HG03439 (cell line): ENCODE measurements around the gene PARS2.
A peak's percentile ranks its signal among the peaks of the same experiment; 100 is the strongest.
"Not testable (repeated sequence)": the region's sequence is repeated elsewhere in the genome, so short reads cannot be mapped to it uniquely, and the experiment has no call there.

ENCODE experiments used
- ATAC-seq: cut with Tn5 transposase; IDR thresholded peaks from one replicate; pipeline ENCODE4 v1.9.1; 2021; ENCODE audit warnings: mild to moderate bottlenecking, moderate library complexity; ENCODE audit not compliant: unreplicated experiment

PARS2 gene

GRCh38 chr1:54775828-54776721 lies 11.8 kb upstream of the PARS2 start:
- ATAC-seq, result not testable (repeated sequence)

GRCh38 chr1:54774820-54775498 lies 10.6 kb upstream of the PARS2 start:
- ATAC-seq, result no peak

- ATAC-seq, result no peak
Observed at GRCh38 chr1:54772951-54773350, 8.6 kb upstream of the PARS2 start.

- ATAC-seq, result no peak
Observed at GRCh38 chr1:54768093-54768492, 3.8 kb upstream of the PARS2 start.

GRCh38 chr1:54767526-54767925 lies 3.2 kb upstream of the PARS2 start:
- no peak for ATAC-seq

DNA sequence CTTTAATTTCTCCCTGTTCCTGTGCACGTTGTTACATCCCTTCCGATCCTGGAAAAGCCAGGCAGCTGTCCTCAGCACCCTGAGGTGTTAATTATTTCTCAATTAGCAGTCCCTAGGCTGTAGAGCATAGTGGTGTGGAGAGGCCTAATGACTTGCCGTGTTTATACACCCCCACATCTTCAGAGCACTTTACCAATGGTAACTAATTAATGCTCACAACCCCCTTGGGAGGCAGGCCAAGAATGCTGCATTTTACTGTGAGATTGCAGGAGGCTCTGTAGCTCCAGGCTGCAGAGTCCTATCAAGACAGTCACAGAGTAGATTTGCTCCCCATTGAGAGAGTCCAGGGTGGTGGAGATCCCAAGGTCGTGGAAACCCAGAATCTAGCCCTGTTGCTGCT lies 2.4 kb upstream of the PARS2 start:
- no peak for ATAC-seq

GRCh38 chr1:54764922-54765561 lies 719 bp upstream of the PARS2 start:
- ATAC-seq, result peak; percentile 11

GRCh38 chr1:54763816-54764132 lies 549 bp downstream of the PARS2 start:
- ATAC-seq, result no peak

DNA sequence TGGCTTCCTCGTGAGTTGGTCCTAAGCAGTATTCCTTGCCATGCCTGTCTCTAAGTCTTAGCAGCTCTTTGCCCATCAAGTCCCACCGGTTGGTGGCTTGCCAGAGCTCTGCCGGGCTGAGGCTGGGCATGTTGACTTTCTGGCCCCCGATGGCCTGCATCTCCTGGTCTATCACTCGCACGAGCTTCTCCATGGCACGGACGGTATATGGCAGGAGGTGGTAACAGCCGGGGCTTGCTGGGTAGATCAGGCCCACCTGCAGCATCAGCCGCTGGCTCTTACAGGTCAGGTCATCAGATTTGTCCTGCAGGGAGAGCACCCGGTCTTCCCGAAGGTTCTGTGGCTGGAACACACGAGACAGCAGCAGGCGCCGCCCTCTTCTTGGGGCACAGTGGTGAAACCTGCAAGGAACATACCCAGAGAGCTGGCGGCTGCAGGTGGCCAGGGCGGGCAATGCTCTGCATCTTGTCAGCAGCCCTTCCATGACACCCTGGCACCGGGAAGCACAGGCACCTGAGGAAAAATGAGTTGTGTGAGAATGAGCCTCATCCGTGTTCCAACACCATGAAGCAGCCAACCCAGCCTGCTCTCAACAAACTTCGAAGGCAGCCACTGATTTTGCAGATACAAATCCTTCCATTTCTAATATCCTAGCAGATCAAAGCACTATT lies 5.5 kb downstream of the PARS2 start:
- ATAC-seq, result no peak

GRCh38 chr1:54757833-54758232 lies 6.5 kb downstream of the PARS2 start:
- ATAC-seq, result no peak

DNA sequence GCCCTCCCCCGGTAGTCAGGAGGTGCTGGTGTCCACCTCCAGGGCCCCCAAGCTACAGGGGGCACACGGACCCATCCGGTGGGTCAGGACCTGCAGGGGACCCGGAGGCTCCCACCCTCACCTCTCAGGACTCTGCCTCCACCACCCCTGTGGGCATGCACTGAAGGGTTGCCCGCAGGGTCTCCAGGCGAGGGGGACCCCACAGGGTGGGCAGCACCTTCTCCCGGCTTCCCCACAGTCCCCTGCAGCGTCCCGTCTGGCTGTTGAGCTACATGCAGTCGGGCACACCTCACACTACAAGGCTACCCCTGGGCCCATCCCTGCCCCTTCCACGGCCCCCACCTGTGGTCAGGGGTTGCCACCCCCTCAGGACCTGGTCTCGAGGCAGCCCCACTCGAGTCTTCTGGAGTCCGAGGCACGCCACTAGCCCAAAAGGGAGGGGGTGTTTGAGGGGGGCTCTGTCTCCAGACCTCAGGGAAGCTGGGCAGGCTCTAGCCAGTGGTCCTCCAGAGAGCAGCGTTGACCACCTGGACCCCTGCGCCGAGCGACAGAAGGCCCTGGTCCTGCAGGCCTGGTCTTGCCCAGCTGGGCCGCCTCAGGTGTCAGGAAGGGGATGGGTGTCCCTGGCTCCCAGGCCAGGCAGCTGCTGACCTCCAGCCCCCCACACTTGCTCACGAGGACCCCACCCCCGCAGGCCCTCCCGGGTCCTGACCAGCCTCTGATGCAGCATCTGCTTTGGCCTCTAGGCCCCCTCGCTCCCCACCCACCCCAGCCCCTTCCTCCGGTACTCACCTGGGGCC lies 9.6 kb downstream of the PARS2 start:
- ATAC-seq, result no peak

- no peak for ATAC-seq
Observed at GRCh38 chr1:54754045-54754444, 10.3 kb downstream of the PARS2 start.

GRCh38 chr1:54751426-54751825 lies 12.9 kb downstream of the PARS2 start:
- no peak for ATAC-seq

GRCh38 chr1:54750596-54750995 lies 13.7 kb downstream of the PARS2 start:
- ATAC-seq, result no peak

DNA sequence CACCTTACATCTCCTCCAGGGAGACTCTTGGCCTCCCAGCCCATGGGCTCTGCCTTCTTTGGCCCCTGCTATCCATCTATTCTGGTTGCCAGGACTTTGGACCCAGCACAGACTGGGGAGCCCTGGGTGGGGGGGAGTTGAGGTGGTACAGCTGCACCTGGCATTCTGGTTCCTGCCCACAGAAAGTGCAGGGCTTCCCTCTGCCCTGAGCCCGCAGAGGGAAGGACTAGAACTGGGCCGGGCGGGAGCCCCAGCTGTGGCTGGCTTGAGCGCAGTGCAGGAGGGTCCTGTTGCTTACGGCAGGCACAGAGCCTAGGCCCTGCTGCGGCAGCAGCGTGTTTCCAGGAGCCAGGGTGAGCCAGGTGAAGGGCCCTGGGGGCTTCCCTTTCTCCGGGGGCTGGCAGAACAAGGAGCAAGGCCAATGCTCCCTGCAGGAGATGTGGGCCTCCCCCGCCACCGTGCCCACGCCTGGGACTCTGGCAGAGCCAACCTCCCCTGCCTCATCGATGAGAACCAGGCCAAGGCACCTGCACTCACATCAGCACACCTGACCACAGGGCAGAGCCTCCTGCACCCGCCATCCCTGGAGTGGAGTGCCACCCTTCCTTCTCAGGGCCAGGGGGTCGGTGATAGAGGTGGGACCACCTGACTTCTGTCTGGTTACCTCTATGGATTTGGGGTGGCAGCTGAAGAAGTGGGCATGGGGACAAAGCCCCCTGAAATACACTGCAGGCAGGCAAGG lies 16.1 kb downstream of the PARS2 start:
- no peak for ATAC-seq

GRCh38 chr1:54745864-54746263 lies 18.5 kb downstream of the PARS2 start:
- no peak for ATAC-seq

DNA sequence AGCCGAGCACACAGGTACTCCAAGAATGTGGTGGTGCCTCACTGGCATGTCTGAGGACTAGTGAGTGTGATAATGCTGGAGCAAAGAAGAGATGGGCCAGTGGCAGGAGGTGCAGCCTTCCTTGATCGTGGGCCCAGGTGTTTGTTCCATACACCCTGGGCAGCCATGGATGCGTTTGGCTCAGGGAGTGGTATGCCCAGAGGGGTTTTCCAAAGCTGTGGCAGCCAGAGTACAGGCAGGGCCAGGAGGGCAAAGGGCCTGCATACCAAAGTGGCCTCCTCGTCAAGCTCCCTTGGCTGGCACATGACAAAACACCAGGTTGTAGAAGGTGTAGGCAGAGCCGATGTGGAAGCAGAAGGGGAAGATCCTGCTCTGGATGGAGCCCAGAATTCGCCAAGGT lies 19.0 kb downstream of the PARS2 start:
- ATAC-seq, result no peak

- no peak for ATAC-seq
Observed at GRCh38 chr1:54744696-54745095, 19.6 kb downstream of the PARS2 start.

GRCh38 chr1:54743416-54744226 lies 20.7 kb downstream of the PARS2 start:
- no peak for ATAC-seq
